ENCODE results near the gene TMEM63C.

Gene TMEM63C

GRCh38 chr14:77217551-77217950 lies 36.0 kb downstream of the TMEM63C start:
- DNase-seq (ENCODE audit: extremely low read depth in 1 of 2, low read depth in 1 of 2), result no peak

DNA sequence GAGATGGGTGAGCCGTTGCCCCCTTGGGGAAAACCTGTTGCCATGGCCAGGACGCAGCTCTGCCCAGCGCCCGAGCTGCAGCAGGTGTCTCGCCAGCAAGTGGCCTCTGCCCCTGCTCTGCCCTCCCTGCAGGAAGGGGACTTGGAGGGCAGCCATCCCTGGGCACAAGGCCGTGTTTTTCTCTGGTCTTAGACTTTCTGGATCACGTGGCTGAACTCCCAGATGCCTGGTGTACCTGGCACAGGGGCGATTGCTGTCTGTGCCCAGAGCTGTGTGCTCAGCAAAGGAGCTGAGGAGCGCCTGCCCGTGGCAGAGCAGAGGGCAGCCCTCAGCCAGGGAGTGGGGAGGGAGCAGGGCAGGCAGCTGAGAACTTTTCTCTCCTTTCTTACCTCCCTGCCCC lies 38.0 kb downstream of the TMEM63C start:
- DNase-seq (ENCODE audit: extremely low read depth in 1 of 2, low read depth in 1 of 2), result no peak

- DNase-seq (ENCODE audit: extremely low read depth in 1 of 2, low read depth in 1 of 2), result no peak
Measured at GRCh38 chr14:77220246-77221017, 38.8 kb downstream of the TMEM63C start.

DNA sequence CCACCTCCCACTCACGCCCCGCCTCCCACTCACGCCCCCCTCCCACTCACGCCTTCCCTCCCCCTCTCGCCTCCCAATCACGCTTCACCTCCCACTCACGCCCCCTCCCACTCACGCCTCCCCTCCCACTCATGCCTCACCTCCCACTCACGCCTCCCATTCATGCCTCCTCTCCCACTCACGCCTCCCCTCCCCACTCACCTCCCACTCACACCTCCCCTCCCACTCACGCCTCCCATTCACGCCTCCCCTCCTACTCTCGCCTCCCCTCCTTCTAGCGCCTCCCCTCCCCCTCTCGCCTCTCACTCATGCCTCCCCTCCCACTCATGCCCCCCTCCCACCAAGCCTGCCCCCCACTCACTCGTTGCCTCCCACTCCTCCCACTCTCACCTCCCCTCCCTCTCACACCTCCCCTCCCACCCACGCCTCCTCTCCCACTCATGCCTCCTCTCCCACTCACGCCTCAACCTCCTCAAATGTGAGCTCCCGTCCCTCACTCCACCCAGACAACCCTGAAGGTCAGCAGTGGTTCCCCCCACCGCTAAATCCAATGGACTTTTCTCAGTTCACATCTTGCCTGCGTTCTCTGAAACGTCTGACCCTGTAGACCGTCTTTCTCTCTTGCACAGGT lies 39.8 kb downstream of the TMEM63C start:
- DNase-seq (ENCODE audit: extremely low read depth in 1 of 2, low read depth in 1 of 2), result no peak

- DNase-seq (ENCODE audit: extremely low read depth in 1 of 2, low read depth in 1 of 2), result no peak
Measured at GRCh38 chr14:77222546-77223225, 41.1 kb downstream of the TMEM63C start.

DNA sequence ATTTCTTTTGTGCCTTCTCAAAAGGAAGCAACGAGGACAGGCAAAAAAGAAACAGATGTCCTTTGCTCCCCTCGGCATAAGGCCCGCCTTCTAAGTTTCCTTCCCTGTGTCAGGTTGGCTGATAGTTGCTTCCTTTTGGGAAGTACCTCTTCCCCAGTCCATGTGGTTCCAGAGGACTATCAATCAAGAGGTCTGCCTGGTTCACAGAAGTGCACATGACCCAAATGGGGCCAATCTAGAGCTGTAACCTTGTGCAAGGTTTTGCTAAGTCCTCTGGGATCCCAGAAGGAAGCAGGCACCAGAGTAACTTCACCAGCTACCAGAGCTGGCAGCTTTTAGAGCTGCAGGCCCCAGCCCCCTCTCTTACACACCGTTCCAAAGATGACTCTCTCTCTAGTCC lies 42.6 kb downstream of the TMEM63C start:
- DNase-seq (ENCODE audit: extremely low read depth in 1 of 2, low read depth in 1 of 2), result no peak

DNA sequence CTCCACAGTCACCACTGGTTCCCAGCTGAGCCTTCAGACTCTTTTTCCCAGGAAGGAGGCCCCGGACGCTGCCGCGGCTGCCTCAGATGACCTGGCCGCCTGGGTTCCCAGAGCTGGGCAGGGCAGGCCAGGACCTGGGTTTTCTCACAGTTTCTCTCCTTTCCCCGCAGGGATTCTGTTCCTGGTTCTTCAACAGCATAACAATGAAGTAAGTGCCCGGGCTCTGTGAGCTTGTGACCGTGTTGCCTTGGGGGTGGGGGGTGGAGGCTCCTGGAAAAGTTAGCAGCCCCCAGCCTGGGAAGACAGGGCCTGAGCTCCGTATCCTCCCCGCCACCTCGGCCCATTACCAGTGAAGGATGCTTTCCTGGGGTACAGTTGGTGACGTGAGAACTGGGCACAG lies 43.7 kb downstream of the TMEM63C start:
- no peak for DNase-seq (ENCODE audit: extremely low read depth in 1 of 2, low read depth in 1 of 2)

DNA sequence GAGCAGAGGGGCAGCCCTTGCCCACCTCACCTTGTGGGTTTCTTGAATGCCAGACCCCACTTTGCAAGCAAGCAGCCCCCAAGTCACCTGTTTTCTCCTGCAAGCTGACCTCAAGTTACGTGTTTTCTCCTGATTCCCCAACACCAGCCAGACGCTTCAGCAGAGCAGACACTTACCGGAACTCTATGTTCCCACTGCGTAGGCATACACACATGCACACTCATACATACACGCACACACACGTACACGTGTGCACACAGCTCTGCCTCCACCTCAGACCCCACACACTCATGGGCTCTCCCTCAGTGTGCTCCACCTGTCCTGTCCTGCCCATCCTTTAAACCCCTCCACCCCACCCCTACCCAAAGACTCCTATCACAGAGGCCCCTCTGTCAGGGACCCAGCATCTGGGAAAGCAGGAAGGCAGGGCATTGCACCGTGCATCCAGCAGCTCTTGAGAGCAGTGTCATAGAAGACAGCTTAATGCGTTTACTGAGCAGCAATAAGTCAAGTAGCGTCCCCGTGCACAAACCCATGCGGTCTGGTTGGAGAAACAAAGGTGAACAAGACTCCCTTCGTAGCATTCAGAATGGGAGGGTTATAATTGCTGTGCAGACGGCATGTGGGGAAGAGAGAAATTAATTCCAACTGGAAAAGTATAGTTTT lies 44.4 kb downstream of the TMEM63C start:
- DNase-seq (ENCODE audit: extremely low read depth in 1 of 2, low read depth in 1 of 2), result no peak

GRCh38 chr14:77228056-77228455 lies 46.5 kb downstream of the TMEM63C start:
- DNase-seq (ENCODE audit: extremely low read depth in 1 of 2, low read depth in 1 of 2), result no peak

DNA sequence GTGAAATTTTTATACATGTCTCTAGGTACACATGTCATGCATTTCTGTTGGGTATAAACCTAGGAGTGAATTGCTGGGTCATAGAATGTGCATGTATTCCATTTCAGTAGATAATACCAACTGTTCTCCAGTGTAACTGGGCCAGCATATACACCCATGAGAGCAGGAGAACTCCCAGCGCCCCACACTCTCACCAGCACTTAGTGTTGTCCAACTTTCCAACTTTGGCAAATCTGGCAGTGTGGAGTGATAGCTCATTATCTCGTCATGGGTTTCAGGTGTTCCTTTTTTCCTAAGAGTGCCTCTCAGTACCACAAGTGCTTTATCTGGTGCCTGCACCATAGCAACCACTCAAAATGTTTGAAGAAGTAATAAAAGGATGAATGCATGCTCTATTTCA lies 49.3 kb downstream of the TMEM63C start:
- DNase-seq (ENCODE audit: extremely low read depth in 1 of 2, low read depth in 1 of 2), result no peak

GRCh38 chr14:77231721-77232120 lies 50.1 kb downstream of the TMEM63C start:
- DNase-seq (ENCODE audit: extremely low read depth in 1 of 2, low read depth in 1 of 2), result no peak

DNA sequence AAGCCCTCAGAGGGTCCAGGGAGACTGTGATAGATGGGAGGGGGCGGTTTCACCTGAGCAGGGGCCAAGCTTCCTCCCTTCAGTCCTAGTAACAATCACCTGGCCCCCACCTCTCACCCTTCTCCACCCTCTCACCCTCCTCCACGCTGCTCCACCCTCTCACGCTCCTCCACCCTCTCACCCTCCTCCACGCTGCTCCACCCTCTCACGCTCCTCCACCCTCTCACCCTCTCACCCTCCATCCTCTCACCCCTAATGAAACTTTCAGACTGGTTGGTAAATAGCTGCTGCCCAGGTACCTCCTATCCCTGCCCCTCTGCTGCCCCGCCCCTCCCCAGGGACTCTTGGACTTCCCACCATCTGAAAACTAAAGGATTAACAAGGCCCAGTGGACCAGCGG lies 55.2 kb downstream of the TMEM63C start:
- no peak for DNase-seq (ENCODE audit: extremely low read depth in 1 of 2, low read depth in 1 of 2)

GRCh38 chr14:77238356-77238755 lies 56.8 kb downstream of the TMEM63C start:
- no peak for DNase-seq (ENCODE audit: extremely low read depth in 1 of 2, low read depth in 1 of 2)

GRCh38 chr14:77238996-77239395 lies 57.4 kb downstream of the TMEM63C start:
- DNase-seq (ENCODE audit: extremely low read depth in 1 of 2, low read depth in 1 of 2), result no peak

GRCh38 chr14:77239412-77239811 lies 57.8 kb downstream of the TMEM63C start:
- DNase-seq (ENCODE audit: extremely low read depth in 1 of 2, low read depth in 1 of 2), result no peak

DNA sequence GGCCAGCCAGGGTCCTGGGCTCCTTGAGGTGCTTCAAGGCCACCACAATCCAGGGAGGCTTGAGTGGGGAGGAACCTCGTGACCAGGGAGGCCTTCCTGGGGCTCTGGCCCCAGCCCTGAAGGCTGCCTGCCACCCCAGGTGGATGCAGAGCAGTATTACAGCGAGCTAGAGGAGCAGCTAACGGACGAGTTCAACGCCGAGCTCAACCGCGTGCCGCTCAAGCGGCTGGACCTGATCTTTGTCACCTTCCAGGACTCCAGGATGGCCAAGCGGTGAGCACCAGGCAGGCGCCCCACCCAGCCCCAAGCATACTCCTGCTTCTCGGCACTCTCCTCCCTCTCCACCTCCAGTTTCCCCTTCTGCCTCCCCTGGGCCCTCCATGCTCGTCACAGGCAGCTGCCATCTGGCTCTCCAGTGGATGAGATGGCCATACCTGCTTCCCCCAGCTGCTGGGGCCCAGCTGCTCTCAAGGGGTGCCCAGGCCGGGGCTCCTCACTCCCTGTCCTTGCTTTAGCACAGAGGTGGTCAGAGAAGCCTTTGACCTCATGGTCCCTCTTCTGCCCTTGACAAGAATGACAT lies 58.8 kb downstream of the TMEM63C start:
- no peak for DNase-seq (ENCODE audit: extremely low read depth in 1 of 2, low read depth in 1 of 2)

DNA sequence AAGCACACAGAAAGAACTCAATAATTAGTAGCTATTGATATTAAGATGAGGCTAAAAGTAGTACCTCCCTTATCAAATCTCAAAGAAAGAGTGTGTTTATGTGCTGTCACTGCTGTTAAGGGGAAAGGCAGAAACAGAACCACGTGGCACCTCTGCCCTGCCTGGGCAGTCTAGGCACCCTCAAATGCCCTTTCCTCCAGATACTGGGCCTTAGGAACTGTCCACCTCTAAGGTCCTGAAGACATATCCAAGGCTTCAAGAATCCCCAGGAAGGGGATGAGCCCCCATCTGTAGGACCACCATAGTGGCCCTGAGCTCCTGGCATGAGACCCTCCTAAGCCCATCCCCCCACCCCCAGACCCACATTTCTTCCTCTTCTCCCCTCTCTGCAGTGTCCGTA lies 60.4 kb downstream of the TMEM63C start:
- DNase-seq (ENCODE audit: extremely low read depth in 1 of 2, low read depth in 1 of 2), result no peak

GRCh38 chr14:77242752-77243151 lies 61.2 kb downstream of the TMEM63C start:
- DNase-seq (ENCODE audit: extremely low read depth in 1 of 2, low read depth in 1 of 2), result no peak

DNA sequence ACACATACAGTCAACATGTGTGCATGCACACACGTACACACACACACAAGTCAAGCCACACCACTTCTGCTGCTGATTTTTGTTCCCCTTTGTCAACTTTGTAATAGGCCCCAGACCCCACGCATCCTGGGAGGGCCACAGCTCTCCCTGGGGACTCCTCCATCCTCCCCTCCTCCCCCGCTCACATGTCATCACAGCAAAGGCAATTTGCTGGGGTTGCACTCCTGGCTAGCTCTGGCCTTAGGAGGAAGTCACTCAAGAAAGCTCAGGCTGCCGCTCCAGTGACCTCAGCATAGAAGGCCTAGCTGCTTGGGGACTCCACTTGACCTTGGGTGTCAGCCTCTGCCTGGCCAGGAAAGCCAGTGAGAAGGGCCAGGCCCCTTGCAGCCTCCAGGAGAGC lies 62.3 kb downstream of the TMEM63C start:
- no peak for DNase-seq (ENCODE audit: extremely low read depth in 1 of 2, low read depth in 1 of 2)

GRCh38 chr14:77245820-77246219 lies 64.2 kb downstream of the TMEM63C start:
- DNase-seq (ENCODE audit: extremely low read depth in 1 of 2, low read depth in 1 of 2), result no peak

DNA sequence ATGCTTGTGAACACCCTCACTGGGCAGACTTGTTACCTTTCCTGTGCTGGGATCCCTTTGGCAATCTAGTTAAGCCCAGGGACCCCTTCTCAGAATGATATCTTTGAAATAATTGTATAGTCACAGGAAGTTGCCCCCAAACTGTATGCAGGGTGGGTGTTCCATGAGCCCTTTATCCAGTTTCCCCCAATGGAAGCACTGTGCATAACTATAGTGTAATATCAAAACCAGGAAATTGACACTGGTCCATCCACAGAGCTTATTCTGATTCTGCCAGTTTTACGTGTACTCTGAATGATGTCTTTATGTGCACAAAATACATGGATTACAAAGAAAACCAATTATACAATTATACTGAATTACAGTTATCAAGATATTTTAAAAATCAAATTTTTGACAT lies 65.2 kb downstream of the TMEM63C start:
- no peak for DNase-seq (ENCODE audit: extremely low read depth in 1 of 2, low read depth in 1 of 2)
